ENCODE results near the gene ANKLE2. TPM values are rescaled to one million over a fixed set of nuclear protein-coding genes. Genes with fewer than 3 reads are reported as not detected.

ANKLE2 gene
- total and polyA plus RNA-seq, 10 of the 15 experiments (the other 5 are each of a cell fraction or from before 2014, with no cell fraction given): 4.3 to 89.4 (median 53.0) TPM

- WGBS (ENCODE audit: insufficient coverage, insufficient replicate concordance, low lambda C conversion rate, missing lambda C conversion rate): 97% methylated on average over 3 of the region's 3 CpGs
- Histone ChIP-seq H3K9me3 (replicated peaks; ENCODE audit: control insufficient read depth, insufficient read depth, low read length) (no peaks in the 10 kb centered on the region), H3K79me2 (ENCODE audit: control insufficient read depth, insufficient read depth, low read length) (peaks cover 3% of the 10 kb centered on the region), H2AFZ (ENCODE audit: control insufficient read depth, low read depth, low read length) (no peak overlapping the region), H3K4me3 (no peak overlapping the region), H3K36me3 (ENCODE audit: control insufficient read depth in 2 of 2, insufficient read depth in 2 of 2, low read length in 1 of 2) (peaks cover 42 to 51% of the 10 kb centered on the region in 2 experiments), H3K4me2 (ENCODE audit: control insufficient read depth, insufficient read depth) (no peak overlapping the region), H3K27me3 (replicated peaks in 1 of 2; ENCODE audit: control insufficient read depth in 2 of 2, insufficient read depth in 2 of 2, low read length in 1 of 2) (no peaks in the 10 kb centered on the region), H3K9ac (ENCODE audit: control insufficient read depth, insufficient read depth, low read length) (no peak overlapping the region), H4K20me1 (ENCODE audit: control insufficient read depth, insufficient read depth) (peaks cover 4% of the 10 kb centered on the region; the same call in 1 of the 2 replicates), H3K4me1 (ENCODE audit: control insufficient read depth, insufficient read depth, low read length) (no peaks in the 10 kb centered on the region), H3K27ac (ENCODE audit: control insufficient read depth, insufficient read depth) (no peak overlapping the region)
- RAD21 ChIA-PET (ENCODE audit: unreplicated experiment): no interaction called here
- no peak for ATAC-seq
- SMC1A ChIA-PET (ENCODE audit: uncharacterized antibody, unreplicated experiment): interaction anchor here (1.0 kb wide), 1 partner anchor 11 kb away, joined by 3 read pairs; no protein-coding TSS in a partner anchor
- no TSS peak for BruUV-seq (replicated peaks)
- intact Hi-C loops (cut with micrococcal nuclease; ENCODE audit: unreplicated experiment): no loop called here
- CTCF ChIA-PET: no interaction called here
- POLR2A ChIA-PET: no interaction called here
- in situ Hi-C loops (cut with MboI): no loop called here
- no peak for FAIRE-seq
- no peak for DNase-seq (ENCODE audit: low read depth, low spot score)
- TF ChIP-seq RCOR1 (conservative IDR thresholded peaks at IDR 0.05; ENCODE audit: low read depth, low read length) (no peak), ZBTB11 (CRISPR knock-in tag; IDR thresholded peaks at IDR 0.05) (no peak), NBN (IDR thresholded peaks at IDR 0.05) (no peak), ZNF687 (IDR thresholded peaks at IDR 0.05) (no peak), NFYB (IDR thresholded peaks at IDR 0.05; ENCODE audit: insufficient read depth, low read depth, low read length) (no peak), IRF5 (IDR thresholded peaks at IDR 0.05; ENCODE audit: borderline replicate concordance) (no peak)
Measured at GRCh38 chr12:132746613-132747012, 15.0 kb downstream of the ANKLE2 start.
